Measurements from ENCODE around the gene ZBTB33. TPM values are rescaled to one million over a fixed set of nuclear protein-coding genes. Genes with fewer than 3 reads are reported as not detected.

ZBTB33 gene
- total and polyA plus RNA-seq, 2 of the 13 experiments (the other 11 are each of a cell fraction or from before 2014, with no cell fraction given): 6.5 to 20.2 TPM

- TF ChIP-seq KDM5A (IDR thresholded peaks at IDR 0.05; ENCODE audit: borderline replicate concordance, low read length) (peak; percentile 86; the same call in 1 of the 2 replicates), ARHGAP35 (CRISPR knock-in tag; IDR thresholded peaks at IDR 0.05; ENCODE audit: borderline replicate concordance) (no peak), ZNF841 (CRISPR knock-in tag; IDR thresholded peaks at IDR 0.05; ENCODE audit: borderline replicate concordance) (no peak), ZNF513 (CRISPR knock-in tag; conservative IDR thresholded peaks at IDR 0.05) (no peak), ZFP90 (CRISPR knock-in tag; IDR thresholded peaks at IDR 0.05; ENCODE audit: borderline replicate concordance) (no peak), HNRNPUL1 (IDR thresholded peaks at IDR 0.05; ENCODE audit: low read depth, low read length) (no peak), ZMAT3 (CRISPR knock-in tag; conservative IDR thresholded peaks at IDR 0.05) (0 out of 2 replicates have a peak, but pooled peaks have one; percentile 42), HOMEZ (CRISPR knock-in tag; IDR thresholded peaks at IDR 0.05; ENCODE audit: low read depth) (peak; percentile 15; the same call in 1 of the 2 replicates), RNF2 (conservative IDR thresholded peaks at IDR 0.05; ENCODE audit: low read depth) (no peak; the same call in 1 of the 2 replicates), ZNF83 (CRISPR knock-in tag; IDR thresholded peaks at IDR 0.05; ENCODE audit: borderline replicate concordance) (no peak), DDIT3 (CRISPR knock-in tag; IDR thresholded peaks at IDR 0.05) (no peak), CTCF (CRISPR knock-in tag; IDR thresholded peaks at IDR 0.05) (no peak), CREB3 (CRISPR knock-in tag; IDR thresholded peaks at IDR 0.05) (no peak), SRSF1 (optimal IDR thresholded peaks at IDR 0.05; ENCODE audit: low read depth, low read length) (no peak), KLF9 (CRISPR knock-in tag; IDR thresholded peaks at IDR 0.05; ENCODE audit: low read depth) (no peak), U2AF1 (optimal IDR thresholded peaks at IDR 0.05; ENCODE audit: low read depth, low read length) (peak; percentile 50), GATAD1 (CRISPR knock-in tag; IDR thresholded peaks at IDR 0.05) (peak; percentile 93), RBAK (CRISPR knock-in tag; IDR thresholded peaks at IDR 0.05) (no peak), RBM22 (optimal IDR thresholded peaks at IDR 0.05; ENCODE audit: low read length) (peak; percentile 83), ZSCAN9 (CRISPR knock-in tag; IDR thresholded peaks at IDR 0.05; ENCODE audit: borderline replicate concordance) (peak; percentile 75; the same call in 1 of the 2 replicates)
Observed at GRCh38 chrX:120244735-120245498, 5.7 kb upstream of the ZBTB33 start (continued).

Measured in HepG2 (cell line).